GM21723 (cell line): Measurements from ENCODE around the gene CCDC152.
"Not testable (repeated sequence)": the region's sequence is repeated elsewhere in the genome, so short reads cannot be mapped to it uniquely, and the experiment has no call there.

ENCODE experiments used
- ATAC-seq: cut with Tn5 transposase; IDR thresholded peaks from one replicate; pipeline ENCODE4 v1.9.1; 2021; ENCODE audit warnings: mild to moderate bottlenecking, moderate library complexity; ENCODE audit not compliant: unreplicated experiment

Gene CCDC152

DNA sequence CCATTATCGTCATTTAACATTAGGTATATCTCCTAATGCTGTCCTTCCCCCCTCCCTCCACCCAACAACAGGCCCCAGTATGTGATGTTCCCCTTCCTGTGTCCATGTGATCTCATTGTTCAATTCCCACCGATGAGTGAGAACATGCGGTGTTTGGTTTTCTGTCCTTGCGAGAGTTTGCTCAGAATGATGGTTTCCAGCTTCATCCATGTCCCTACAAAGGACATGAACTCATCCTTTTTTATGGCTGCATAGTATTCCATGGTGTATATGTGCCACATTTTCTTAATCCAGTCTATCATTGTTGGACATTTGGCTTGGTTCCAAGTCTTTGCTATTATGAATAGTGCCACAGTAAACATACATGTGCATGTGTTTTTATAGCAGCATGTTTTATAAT is 87.8 kb downstream of the CCDC152 start:
- not testable (repeated sequence) for ATAC-seq

DNA sequence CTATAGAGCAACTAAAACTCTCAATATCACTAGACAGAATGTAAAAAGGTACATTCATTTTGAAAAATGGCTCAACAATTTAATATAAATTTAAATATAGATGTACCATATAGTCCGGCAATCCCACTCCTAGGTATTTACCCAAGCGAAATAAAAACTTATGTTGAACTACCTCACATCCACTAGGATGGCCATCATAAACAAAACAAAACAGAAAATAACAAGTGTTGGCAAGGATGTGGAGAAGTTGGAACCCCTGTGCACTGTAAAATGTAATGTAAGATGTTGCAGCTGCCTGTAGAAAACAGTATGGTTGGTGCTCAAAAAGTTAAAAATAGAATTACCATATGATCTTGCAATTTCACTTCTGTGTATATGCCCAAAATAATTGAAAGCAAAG is 91.9 kb downstream of the CCDC152 start:
- no peak for ATAC-seq

DNA sequence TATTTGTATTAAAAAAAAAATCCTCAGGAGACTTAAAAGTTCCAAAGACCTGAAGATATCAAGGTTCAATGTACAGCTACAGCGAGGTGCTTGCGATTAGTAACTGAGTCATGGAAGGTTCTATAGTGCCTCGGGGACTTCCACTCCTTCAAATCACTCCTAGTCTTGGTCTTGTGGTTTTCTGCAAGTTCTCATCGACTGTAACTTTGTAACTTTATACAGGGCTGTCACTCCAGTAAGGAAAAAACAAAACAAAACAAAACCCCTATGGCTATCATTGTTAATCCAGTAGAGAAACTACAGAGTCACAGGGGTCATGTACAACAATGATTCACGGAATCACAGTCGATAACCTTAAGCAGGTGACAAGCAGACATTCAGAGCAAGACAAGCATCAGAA is 94.9 kb downstream of the CCDC152 start:
- no peak for ATAC-seq
